Memory B cell (primary cell): Measurements from ENCODE around the gene PDGFD.
A peak's percentile ranks its signal among the peaks of the same experiment; 100 is the strongest.

ENCODE experiments used
- ATAC-seq: fragments of 150-1000 bp; cut with Tn5 transposase; 2 replicates; pipeline ENCODE4 v1.10.0; 2021; ENCODE audit warnings: low read depth, mild to moderate bottlenecking, moderate library complexity
- DNase-seq, 2 donors: peaks; one replicate each; pipeline ENCODE4 v3.0.0; 2022; ENCODE audit warnings: low spot score in 2 of 2
- H3K27ac Mint-ChIP-seq: one replicate; pipeline ENCODE4 v1.8.0; 2022; ENCODE audit warnings: mild to moderate bottlenecking, moderate library complexity, mixed read lengths
- H3K27me3 Mint-ChIP-seq: one replicate; pipeline ENCODE4 v1.8.0; 2022; ENCODE audit warnings: mixed read lengths
- H3K36me3 Mint-ChIP-seq: one replicate; pipeline ENCODE4 v1.8.0; 2022; ENCODE audit warnings: mild to moderate bottlenecking, mixed read lengths
- H3K4me1 Mint-ChIP-seq: one replicate; pipeline ENCODE4 v1.8.0; 2022; ENCODE audit warnings: mixed read lengths
- H3K4me3 Mint-ChIP-seq: one replicate; pipeline ENCODE4 v1.8.0; 2022; ENCODE audit warnings: mild to moderate bottlenecking, moderate library complexity, mixed read lengths
- H3K9me3 Mint-ChIP-seq: one replicate; pipeline ENCODE4 v1.8.0; 2022; ENCODE audit warnings: mixed read lengths

PDGFD gene

GRCh38 chr11:103898577-103899336 lies 265.2 kb downstream of the PDGFD start:
- Mint-ChIP-seq H3K9me3 (no peaks in the 10 kb centered on the region), H3K36me3 (no peaks in the 10 kb centered on the region), H3K4me3 (peak overlapping the region; percentile 60), H3K4me1 (peaks cover 9% of the 10 kb centered on the region), H3K27ac (no peak overlapping the region), H3K27me3 (peaks cover 10% of the 10 kb centered on the region)
- ATAC-seq, result peak; percentile 84
- DNase-seq, result peak in 1 of 2 donors; percentile 11

- no peak for DNase-seq
- Mint-ChIP-seq H3K9me3 (no peaks in the 10 kb centered on the region), H3K27ac (no peak overlapping the region), H3K4me1 (peaks cover 9% of the 10 kb centered on the region), H3K27me3 (peaks cover 10% of the 10 kb centered on the region), H3K36me3 (no peaks in the 10 kb centered on the region), H3K4me3 (peak overlapping the region; percentile 18)
- peak; percentile 28 for ATAC-seq
These were observed 265.9 kb downstream of the PDGFD start for GRCh38 chr11:103898065-103898464.

GRCh38 chr11:103897160-103897936 lies 266.6 kb downstream of the PDGFD start:
- DNase-seq, result no peak
- peaks cover 9% of the 10 kb centered on the region for H3K4me1 Mint-ChIP-seq

GRCh38 chr11:103895106-103895505 lies 268.8 kb downstream of the PDGFD start:
- Mint-ChIP-seq H3K27ac (no peak overlapping the region), H3K36me3 (no peaks in the 10 kb centered on the region), H3K4me3 (no peak overlapping the region), H3K4me1 (peaks cover 9% of the 10 kb centered on the region), H3K9me3 (peaks cover 5% of the 10 kb centered on the region), H3K27me3 (peaks cover 9% of the 10 kb centered on the region)
- DNase-seq (no peak), ATAC-seq (no peak)

More at GRCh38 chr11:103897160-103897936, 266.6 kb downstream of the PDGFD start:
- no peaks in the 10 kb centered on the region for H3K36me3 Mint-ChIP-seq
- no peaks in the 10 kb centered on the region for H3K9me3 Mint-ChIP-seq
- no peak overlapping the region for H3K27ac Mint-ChIP-seq
- ATAC-seq, result no peak
- H3K27me3 Mint-ChIP-seq, result peaks cover 10% of the 10 kb centered on the region
- H3K4me3 Mint-ChIP-seq, result no peak overlapping the region

- H3K9me3 Mint-ChIP-seq, result peaks cover 8% of the 10 kb centered on the region
- no peaks in the 10 kb centered on the region for H3K36me3 Mint-ChIP-seq
- peaks cover 9% of the 10 kb centered on the region for H3K4me1 Mint-ChIP-seq
- ATAC-seq (no peak), DNase-seq (no peak)
- peaks cover 9% of the 10 kb centered on the region for H3K27me3 Mint-ChIP-seq
- no peak overlapping the region for H3K4me3 Mint-ChIP-seq
- no peak overlapping the region for H3K27ac Mint-ChIP-seq
These were observed 269.3 kb downstream of the PDGFD start for GRCh38 chr11:103894673-103895072.

- Mint-ChIP-seq H3K4me1 (peaks cover 9% of the 10 kb centered on the region), H3K4me3 (no peak overlapping the region), H3K27me3 (peaks cover 9% of the 10 kb centered on the region), H3K27ac (no peak overlapping the region), H3K9me3 (peaks cover 8% of the 10 kb centered on the region), H3K36me3 (no peaks in the 10 kb centered on the region)
- DNase-seq (no peak), ATAC-seq (no peak)
These were observed 269.9 kb downstream of the PDGFD start for GRCh38 chr11:103894034-103894433.

- H3K4me3 Mint-ChIP-seq, result no peak overlapping the region
- H3K36me3 Mint-ChIP-seq, result no peaks in the 10 kb centered on the region
- DNase-seq (no peak), ATAC-seq (no peak)
- peaks cover 12% of the 10 kb centered on the region for H3K27me3 Mint-ChIP-seq
- H3K27ac Mint-ChIP-seq, result no peak overlapping the region
- H3K9me3 Mint-ChIP-seq, result peaks cover 8% of the 10 kb centered on the region
- peaks cover 5% of the 10 kb centered on the region for H3K4me1 Mint-ChIP-seq
These were observed 270.6 kb downstream of the PDGFD start for GRCh38 chr11:103893371-103893770.

- DNase-seq, result no peak
- Mint-ChIP-seq H3K4me1 (no peaks in the 10 kb centered on the region), H3K4me3 (no peak overlapping the region), H3K36me3 (no peaks in the 10 kb centered on the region), H3K27me3 (peaks cover 9% of the 10 kb centered on the region), H3K27ac (no peak overlapping the region), H3K9me3 (peaks cover 8% of the 10 kb centered on the region)
- no peak for ATAC-seq
These were observed 271.3 kb downstream of the PDGFD start for GRCh38 chr11:103892603-103893002.

- no peaks in the 10 kb centered on the region for H3K36me3 Mint-ChIP-seq
- no peak for ATAC-seq
- no peak overlapping the region for H3K27ac Mint-ChIP-seq
- no peak for DNase-seq
- H3K27me3 Mint-ChIP-seq, result peaks cover 9% of the 10 kb centered on the region
- peaks cover 8% of the 10 kb centered on the region for H3K9me3 Mint-ChIP-seq
- H3K4me1 Mint-ChIP-seq, result no peaks in the 10 kb centered on the region
- H3K4me3 Mint-ChIP-seq, result no peak overlapping the region
These were observed 273.3 kb downstream of the PDGFD start for GRCh38 chr11:103890654-103891053.

- no peak for DNase-seq
- Mint-ChIP-seq H3K4me3 (no peak overlapping the region), H3K36me3 (no peaks in the 10 kb centered on the region), H3K9me3 (peaks cover 8% of the 10 kb centered on the region), H3K27me3 (peaks cover 5% of the 10 kb centered on the region), H3K4me1 (no peaks in the 10 kb centered on the region), H3K27ac (no peak overlapping the region)
- no peak for ATAC-seq
These were observed 274.3 kb downstream of the PDGFD start for GRCh38 chr11:103889679-103890078.

- Mint-ChIP-seq H3K36me3 (no peaks in the 10 kb centered on the region), H3K4me3 (no peak overlapping the region), H3K4me1 (no peaks in the 10 kb centered on the region), H3K27ac (no peak overlapping the region), H3K9me3 (peaks cover 8% of the 10 kb centered on the region), H3K27me3 (peaks cover 3% of the 10 kb centered on the region)
- ATAC-seq (no peak), DNase-seq (no peak)
These were observed 275.4 kb downstream of the PDGFD start for GRCh38 chr11:103888541-103888951.

- Mint-ChIP-seq H3K4me1 (no peaks in the 10 kb centered on the region), H3K27me3 (peaks cover 3% of the 10 kb centered on the region), H3K4me3 (no peak overlapping the region), H3K36me3 (no peaks in the 10 kb centered on the region), H3K27ac (no peak overlapping the region), H3K9me3 (peaks cover 8% of the 10 kb centered on the region)
- ATAC-seq, result peak; percentile 64
- no peak for DNase-seq
These were observed 276.8 kb downstream of the PDGFD start for GRCh38 chr11:103887001-103887658.

GRCh38 chr11:103883856-103884255 lies 280.1 kb downstream of the PDGFD start:
- ATAC-seq (no peak), DNase-seq (no peak)
- Mint-ChIP-seq H3K4me1 (no peaks in the 10 kb centered on the region), H3K9me3 (no peaks in the 10 kb centered on the region), H3K36me3 (no peaks in the 10 kb centered on the region), H3K4me3 (no peak overlapping the region), H3K27me3 (peaks cover 3% of the 10 kb centered on the region), H3K27ac (no peak overlapping the region)

- ATAC-seq (no peak), DNase-seq (no peak)
- Mint-ChIP-seq H3K27me3 (no peaks in the 10 kb centered on the region), H3K4me3 (no peak overlapping the region), H3K36me3 (no peaks in the 10 kb centered on the region), H3K9me3 (no peaks in the 10 kb centered on the region), H3K4me1 (no peaks in the 10 kb centered on the region), H3K27ac (no peak overlapping the region)
These were observed 280.7 kb downstream of the PDGFD start for GRCh38 chr11:103883291-103883690.
